ENCODE data around the gene NRN1L.

DNA sequence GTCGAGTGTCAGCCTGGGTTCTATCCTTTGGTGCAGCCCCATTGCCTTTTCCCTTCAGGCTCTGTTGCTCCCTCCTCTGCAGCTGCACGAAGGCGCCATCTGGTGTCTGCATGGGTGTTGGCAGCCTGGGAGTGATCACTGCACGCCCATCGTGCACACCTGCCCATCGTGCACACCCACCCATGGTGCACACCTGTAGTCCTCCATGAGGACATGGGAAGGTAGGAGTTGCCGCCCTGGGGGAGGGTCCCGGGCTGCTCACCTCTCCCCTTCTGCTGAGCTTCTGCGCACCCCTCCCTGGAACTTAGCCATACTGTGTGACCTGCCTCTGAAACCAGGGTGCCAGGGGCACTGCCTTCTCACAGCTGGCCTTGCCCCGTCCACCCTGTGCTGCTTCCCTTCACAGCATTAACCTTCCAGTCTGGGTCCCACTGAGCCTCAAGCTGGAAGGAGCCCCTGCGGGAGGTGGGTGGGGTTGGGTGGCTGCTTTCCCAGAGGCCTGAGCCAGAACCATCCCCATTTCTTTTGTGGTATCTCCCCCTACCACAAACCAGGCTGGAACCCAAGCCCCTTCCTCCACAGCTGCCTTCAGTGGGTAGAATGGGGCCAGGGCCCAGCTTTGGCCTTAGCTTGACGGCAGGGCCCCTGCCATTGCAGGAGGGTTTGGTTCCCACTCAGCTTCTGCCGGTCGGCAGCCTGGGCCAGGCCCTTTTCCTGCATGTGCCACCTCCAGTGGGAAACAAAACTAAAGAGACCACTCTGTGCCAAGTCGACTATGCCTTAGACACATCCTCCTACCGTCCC lies 44.1 kb downstream of the NRN1L start:
- TF ChIP-seq, protein P1, sequence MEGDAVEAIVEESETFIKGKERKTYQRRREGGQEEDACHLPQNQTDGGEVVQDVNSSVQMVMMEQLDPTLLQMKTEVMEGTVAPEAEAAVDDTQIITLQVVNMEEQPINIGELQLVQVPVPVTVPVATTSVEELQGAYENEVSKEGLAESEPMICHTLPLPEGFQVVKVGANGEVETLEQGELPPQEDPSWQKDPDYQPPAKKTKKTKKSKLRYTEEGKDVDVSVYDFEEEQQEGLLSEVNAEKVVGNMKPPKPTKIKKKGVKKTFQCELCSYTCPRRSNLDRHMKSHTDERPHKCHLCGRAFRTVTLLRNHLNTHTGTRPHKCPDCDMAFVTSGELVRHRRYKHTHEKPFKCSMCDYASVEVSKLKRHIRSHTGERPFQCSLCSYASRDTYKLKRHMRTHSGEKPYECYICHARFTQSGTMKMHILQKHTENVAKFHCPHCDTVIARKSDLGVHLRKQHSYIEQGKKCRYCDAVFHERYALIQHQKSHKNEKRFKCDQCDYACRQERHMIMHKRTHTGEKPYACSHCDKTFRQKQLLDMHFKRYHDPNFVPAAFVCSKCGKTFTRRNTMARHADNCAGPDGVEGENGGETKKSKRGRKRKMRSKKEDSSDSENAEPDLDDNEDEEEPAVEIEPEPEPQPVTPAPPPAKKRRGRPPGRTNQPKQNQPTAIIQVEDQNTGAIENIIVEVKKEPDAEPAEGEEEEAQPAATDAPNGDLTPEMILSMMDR (IDR thresholded peaks at IDR 0.05), result peak; percentile 53 to 76 (median 68)
- no peak for TF ChIP-seq POLR2AphosphoS5 (IDR thresholded peaks at IDR 0.05)
- no peak for TF ChIP-seq POLR2A (IDR thresholded peaks at IDR 0.05)
- TF ChIP-seq EP300 (IDR thresholded peaks at IDR 0.05), result no peak
